ENCODE data around the gene NME2.

The NME2 gene

GRCh38 chr17:51152766-51153209 is 13.4 kb upstream of the NME2 start:
- Histone ChIP-seq H3K36me3 (ENCODE audit: control insufficient read depth, insufficient read depth, low read length) (no peaks in the 10 kb centered on the region), H3K27ac (ENCODE audit: insufficient read depth, low read length, poor library complexity, severe bottlenecking) (peak overlapping the region; percentile 66), H3K9me3 (ENCODE audit: control insufficient read depth, low read length) (no peaks in the 10 kb centered on the region), H3K4me1 (ENCODE audit: control insufficient read depth, insufficient read depth, low read length, poor library complexity, severe bottlenecking) (peaks cover 10% of the 10 kb centered on the region), H3K27me3 (replicated peaks; ENCODE audit: control insufficient read depth, insufficient read depth, low read length, poor library complexity, severe bottlenecking) (no peaks in the 10 kb centered on the region), H3K4me3 (ENCODE audit: insufficient read depth, low read depth, low read length, poor library complexity, severe bottlenecking) (peak overlapping the region; percentile 5)
- no peak for DNase-seq

GRCh38 chr17:51153210-51154072 is 12.8 kb upstream of the NME2 start, which contains the start of gene NME1:
Gene NME1 (plus strand): TSS chr17:51153559. CDS start chr17:51155655, 2,096 bp downstream.
- Histone ChIP-seq H3K4me1 (ENCODE audit: control insufficient read depth, insufficient read depth, low read length, poor library complexity, severe bottlenecking) (peaks cover 10% of the 10 kb centered on the region), H3K4me3 (ENCODE audit: insufficient read depth, low read depth, low read length, poor library complexity, severe bottlenecking) (peak within 1 kb of the TSS; percentile 84), H3K27me3 (replicated peaks; ENCODE audit: control insufficient read depth, insufficient read depth, low read length, poor library complexity, severe bottlenecking) (no peaks in the 10 kb centered on the region), H3K36me3 (ENCODE audit: control insufficient read depth, insufficient read depth, low read length) (peaks cover 4% of the 10 kb centered on the region), H3K9me3 (ENCODE audit: control insufficient read depth, low read length) (no peaks in the 10 kb centered on the region), H3K27ac (ENCODE audit: insufficient read depth, low read length, poor library complexity, severe bottlenecking) (peak within 1 kb of the TSS; percentile 66)
- peak; percentile 90 to 95 (median 93) for DNase-seq

DNA sequence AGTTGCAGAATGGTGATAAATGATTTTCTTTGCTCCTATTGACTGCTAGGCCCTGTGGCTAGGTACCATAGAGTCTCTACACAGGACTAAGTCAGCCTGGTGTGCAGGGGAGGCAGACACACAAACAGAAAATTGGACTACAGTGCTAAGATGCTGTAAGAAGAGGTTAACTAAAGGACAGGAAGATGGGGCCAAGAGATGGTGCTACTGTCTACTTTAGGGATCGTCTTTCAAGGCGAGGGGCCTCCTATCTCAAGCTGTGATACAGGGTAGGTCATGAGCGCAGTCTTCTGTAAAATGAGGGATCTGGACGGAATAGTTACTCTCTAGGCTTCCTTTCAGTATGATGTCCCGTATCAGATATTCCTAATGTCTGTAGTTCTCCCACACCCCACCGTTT is 12.0 kb upstream of the NME2 start:
- peaks cover 10% of the 10 kb centered on the region for H3K4me1 ChIP-seq (ENCODE audit: control insufficient read depth, insufficient read depth, low read length, poor library complexity, severe bottlenecking)
- H3K4me3 ChIP-seq (ENCODE audit: insufficient read depth, low read depth, low read length, poor library complexity, severe bottlenecking): peak overlapping the region; percentile 84
- H3K27ac ChIP-seq (ENCODE audit: insufficient read depth, low read length, poor library complexity, severe bottlenecking): peak overlapping the region; percentile 49
- no peaks in the 10 kb centered on the region for H3K27me3 ChIP-seq (replicated peaks; ENCODE audit: control insufficient read depth, insufficient read depth, low read length, poor library complexity, severe bottlenecking)
- H3K36me3 ChIP-seq (ENCODE audit: control insufficient read depth, insufficient read depth, low read length): peaks cover 5% of the 10 kb centered on the region
- no peak for DNase-seq
- H3K9me3 ChIP-seq (ENCODE audit: control insufficient read depth, low read length): no peaks in the 10 kb centered on the region

DNA sequence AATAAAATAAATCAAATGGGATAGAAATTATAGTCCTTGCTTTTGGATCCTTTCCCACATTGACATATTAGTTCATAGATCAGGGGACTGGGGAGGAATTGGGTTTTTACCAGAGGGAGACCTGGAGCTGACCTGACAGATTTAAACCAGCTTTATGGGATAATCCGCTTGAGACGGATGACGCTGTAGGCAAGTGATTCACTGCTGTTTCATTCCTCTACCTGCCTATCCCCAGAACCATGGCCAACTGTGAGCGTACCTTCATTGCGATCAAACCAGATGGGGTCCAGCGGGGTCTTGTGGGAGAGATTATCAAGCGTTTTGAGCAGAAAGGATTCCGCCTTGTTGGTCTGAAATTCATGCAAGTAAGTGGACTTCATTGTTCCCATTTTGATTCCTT is 10.8 kb upstream of the NME2 start:
- Histone ChIP-seq H3K4me3 (ENCODE audit: insufficient read depth, low read depth, low read length, poor library complexity, severe bottlenecking) (no peak overlapping the region), H3K4me1 (ENCODE audit: control insufficient read depth, insufficient read depth, low read length, poor library complexity, severe bottlenecking) (peaks cover 10% of the 10 kb centered on the region), H3K9me3 (ENCODE audit: control insufficient read depth, low read length) (no peaks in the 10 kb centered on the region), H3K36me3 (ENCODE audit: control insufficient read depth, insufficient read depth, low read length) (peaks cover 9% of the 10 kb centered on the region), H3K27ac (ENCODE audit: insufficient read depth, low read length, poor library complexity, severe bottlenecking) (no peak overlapping the region), H3K27me3 (replicated peaks; ENCODE audit: control insufficient read depth, insufficient read depth, low read length, poor library complexity, severe bottlenecking) (no peaks in the 10 kb centered on the region)
- no peak for DNase-seq

- no peak for DNase-seq
- peaks cover 2% of the 10 kb centered on the region for H3K4me1 ChIP-seq (ENCODE audit: control insufficient read depth, insufficient read depth, low read length, poor library complexity, severe bottlenecking)
- peaks cover 22% of the 10 kb centered on the region for H3K36me3 ChIP-seq (ENCODE audit: control insufficient read depth, insufficient read depth, low read length)
Observed at GRCh38 chr17:51159604-51160003, 6.6 kb upstream of the NME2 start.

DNA sequence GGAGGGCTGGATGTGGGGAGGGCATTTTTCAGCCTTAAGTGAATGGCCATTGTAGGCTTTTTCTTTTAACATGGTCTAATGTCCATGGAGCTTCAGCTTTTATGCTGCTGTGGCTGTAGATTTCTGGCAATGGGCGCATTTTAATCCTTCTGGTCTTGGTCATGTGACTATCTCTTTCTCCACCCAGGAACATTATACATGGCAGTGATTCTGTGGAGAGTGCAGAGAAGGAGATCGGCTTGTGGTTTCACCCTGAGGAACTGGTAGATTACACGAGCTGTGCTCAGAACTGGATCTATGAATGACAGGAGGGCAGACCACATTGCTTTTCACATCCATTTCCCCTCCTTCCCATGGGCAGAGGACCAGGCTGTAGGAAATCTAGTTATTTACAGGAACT is 4.7 kb upstream of the NME2 start:
- no peak for DNase-seq
- Histone ChIP-seq H3K36me3 (ENCODE audit: control insufficient read depth, insufficient read depth, low read length) (peaks cover 22% of the 10 kb centered on the region), H3K9me3 (ENCODE audit: control insufficient read depth, low read length) (no peaks in the 10 kb centered on the region), H3K4me3 (ENCODE audit: insufficient read depth, low read depth, low read length, poor library complexity, severe bottlenecking) (no peak overlapping the region), H3K4me1 (ENCODE audit: control insufficient read depth, insufficient read depth, low read length, poor library complexity, severe bottlenecking) (no peaks in the 10 kb centered on the region), H3K27ac (ENCODE audit: insufficient read depth, low read length, poor library complexity, severe bottlenecking) (no peak overlapping the region), H3K27me3 (replicated peaks; ENCODE audit: control insufficient read depth, insufficient read depth, low read length, poor library complexity, severe bottlenecking) (no peaks in the 10 kb centered on the region)

More at GRCh38 chr17:51159604-51160003, 6.6 kb upstream of the NME2 start:
- Histone ChIP-seq H3K27me3 (replicated peaks; ENCODE audit: control insufficient read depth, insufficient read depth, low read length, poor library complexity, severe bottlenecking) (no peaks in the 10 kb centered on the region), H3K4me3 (ENCODE audit: insufficient read depth, low read depth, low read length, poor library complexity, severe bottlenecking) (no peak overlapping the region), H3K9me3 (ENCODE audit: control insufficient read depth, low read length) (no peaks in the 10 kb centered on the region), H3K27ac (ENCODE audit: insufficient read depth, low read length, poor library complexity, severe bottlenecking) (no peak overlapping the region)

DNA sequence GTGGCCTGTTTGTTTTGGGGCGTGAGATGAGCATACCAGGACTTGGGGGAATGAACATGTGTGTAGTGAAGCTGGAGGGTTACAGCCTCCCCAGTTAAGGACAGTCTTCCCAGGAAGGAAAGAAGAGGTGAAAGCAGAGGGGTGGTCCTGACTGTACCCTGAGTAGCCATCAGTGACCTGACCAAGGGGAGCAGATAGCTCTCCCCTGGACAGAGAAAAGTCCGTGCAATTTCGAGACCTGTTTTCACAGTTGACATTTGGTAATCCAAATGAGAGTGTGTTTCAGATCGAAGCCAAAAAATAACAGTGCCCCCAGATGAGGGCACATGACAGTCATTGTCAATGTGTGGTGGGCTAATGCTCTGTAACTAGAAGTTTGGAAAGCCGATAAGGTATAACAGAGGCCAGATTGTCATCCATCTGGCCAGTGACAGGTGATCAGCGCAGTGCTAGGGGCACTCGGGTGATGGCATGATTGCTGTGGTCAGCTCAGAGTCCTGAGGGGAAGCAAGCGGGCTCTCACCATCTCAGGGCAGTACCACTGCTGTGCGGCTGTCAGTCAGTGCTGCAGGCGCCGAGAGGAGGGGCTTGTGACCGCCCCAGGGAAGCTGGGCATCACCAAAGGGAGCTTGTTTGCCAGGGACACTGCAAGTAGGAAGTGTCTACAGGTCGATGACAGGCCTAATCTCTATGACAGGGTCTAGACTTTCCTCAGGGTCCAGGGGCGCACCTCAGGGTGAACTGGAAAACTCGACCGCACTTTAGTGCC is 1.1 kb upstream of the NME2 start:
- DNase-seq: no peak
- Histone ChIP-seq H3K27me3 (replicated peaks; ENCODE audit: control insufficient read depth, insufficient read depth, low read length, poor library complexity, severe bottlenecking) (no peaks in the 10 kb centered on the region), H3K27ac (ENCODE audit: insufficient read depth, low read length, poor library complexity, severe bottlenecking) (no peak overlapping the region), H3K36me3 (ENCODE audit: control insufficient read depth, insufficient read depth, low read length) (peaks cover 17% of the 10 kb centered on the region), H3K4me1 (ENCODE audit: control insufficient read depth, insufficient read depth, low read length, poor library complexity, severe bottlenecking) (no peaks in the 10 kb centered on the region), H3K4me3 (ENCODE audit: insufficient read depth, low read depth, low read length, poor library complexity, severe bottlenecking) (no peak overlapping the region), H3K9me3 (ENCODE audit: control insufficient read depth, low read length) (no peaks in the 10 kb centered on the region)

DNA sequence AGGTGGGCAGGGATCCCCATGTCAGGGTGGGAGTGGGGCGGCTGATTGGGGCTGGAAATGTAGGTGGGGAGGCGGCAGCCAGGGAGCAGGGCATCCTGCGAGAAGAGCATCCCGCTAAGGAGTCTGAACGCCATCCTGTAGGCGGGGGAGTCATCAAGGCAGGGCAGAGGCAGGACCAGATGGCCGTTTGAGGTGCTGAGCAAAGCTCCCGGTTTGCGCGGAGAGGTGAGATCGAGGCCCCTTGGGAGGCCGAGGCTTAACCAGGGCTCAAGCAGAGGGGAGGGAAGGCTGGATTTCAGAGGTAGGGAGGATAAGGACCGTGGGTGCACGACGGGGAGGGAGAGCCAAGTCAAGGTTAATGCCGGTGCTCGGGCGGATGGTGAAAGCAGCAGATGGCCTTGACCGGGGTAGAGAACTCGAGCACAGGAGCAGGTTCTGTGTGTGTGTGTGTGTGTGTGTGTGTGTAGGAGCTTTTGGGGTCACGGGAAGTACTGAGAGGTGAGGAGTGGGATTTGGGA is 472 bp upstream of the NME2 start:
- Histone ChIP-seq H3K27me3 (replicated peaks; ENCODE audit: control insufficient read depth, insufficient read depth, low read length, poor library complexity, severe bottlenecking) (no peaks in the 10 kb centered on the region), H3K4me3 (ENCODE audit: insufficient read depth, low read depth, low read length, poor library complexity, severe bottlenecking) (peak overlapping the region; percentile 77), H3K36me3 (ENCODE audit: control insufficient read depth, insufficient read depth, low read length) (peaks cover 21% of the 10 kb centered on the region), H3K27ac (ENCODE audit: insufficient read depth, low read length, poor library complexity, severe bottlenecking) (peak overlapping the region; percentile 68), H3K4me1 (ENCODE audit: control insufficient read depth, insufficient read depth, low read length, poor library complexity, severe bottlenecking) (no peaks in the 10 kb centered on the region), H3K9me3 (ENCODE audit: control insufficient read depth, low read length) (no peaks in the 10 kb centered on the region)
- DNase-seq: no peak

DNA sequence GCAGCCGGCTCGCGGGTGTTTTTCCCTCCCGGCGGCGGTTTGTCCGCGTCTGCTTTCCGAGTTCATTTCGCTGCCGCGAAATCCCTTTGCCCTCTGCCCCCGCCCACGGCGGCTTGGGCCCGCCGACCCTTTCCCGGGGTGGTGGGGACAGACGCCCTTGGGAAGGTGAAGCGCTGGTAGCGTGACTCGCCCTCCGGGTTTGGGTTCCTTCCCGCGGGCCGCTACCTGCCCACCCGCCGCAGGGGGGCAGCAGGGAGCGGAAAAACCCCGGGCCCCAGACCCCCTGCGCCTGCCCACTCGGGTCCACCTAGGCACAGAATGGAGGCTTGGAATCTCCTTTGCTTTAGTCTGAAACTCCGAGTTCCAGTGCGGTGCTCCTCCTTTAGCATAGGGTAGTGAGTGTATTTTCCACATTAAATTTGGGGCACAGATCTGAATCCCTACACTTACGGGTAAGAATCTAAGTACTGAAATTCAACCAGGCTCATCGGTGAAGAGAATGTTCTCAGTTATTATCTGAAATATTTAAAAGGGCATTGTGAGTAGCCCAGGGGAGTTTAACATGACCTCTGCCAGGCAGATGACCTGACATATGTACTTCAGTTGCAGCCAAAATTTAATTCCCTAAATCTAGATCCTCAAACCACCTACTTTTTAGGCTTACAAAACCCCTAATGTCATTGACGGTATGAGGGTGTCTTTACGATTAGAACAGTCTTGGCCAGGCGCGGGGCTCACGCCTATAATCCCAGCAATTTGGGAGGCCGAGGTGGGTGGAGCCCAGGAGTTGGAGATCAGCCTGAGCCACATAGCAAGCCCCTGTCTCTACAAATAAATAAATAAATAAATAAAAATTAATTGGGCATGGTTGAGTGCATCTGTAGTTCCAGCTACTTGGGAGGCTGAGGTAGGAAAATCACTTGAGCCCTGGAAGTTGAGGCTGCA is 1.0 kb downstream of the NME2 start:
- Histone ChIP-seq H3K27me3 (replicated peaks; ENCODE audit: control insufficient read depth, insufficient read depth, low read length, poor library complexity, severe bottlenecking) (no peaks in the 10 kb centered on the region), H3K4me1 (ENCODE audit: control insufficient read depth, insufficient read depth, low read length, poor library complexity, severe bottlenecking) (no peaks in the 10 kb centered on the region), H3K9me3 (ENCODE audit: control insufficient read depth, low read length) (no peaks in the 10 kb centered on the region), H3K36me3 (ENCODE audit: control insufficient read depth, insufficient read depth, low read length) (peaks cover 18% of the 10 kb centered on the region), H3K4me3 (ENCODE audit: insufficient read depth, low read depth, low read length, poor library complexity, severe bottlenecking) (peak overlapping the region; percentile 77), H3K27ac (ENCODE audit: insufficient read depth, low read length, poor library complexity, severe bottlenecking) (peak overlapping the region; percentile 68)
- peak; percentile 26 to 47 (median 43) for DNase-seq
